PC-3 (cell line): ENCODE data around the gene RAI2. TPM values are rescaled to one million over a fixed set of nuclear protein-coding genes. Genes with fewer than 3 reads are reported as not detected.

ENCODE experiments used
- ATAC-seq: fragments of 200-7000 bp; cut with Tn5 transposase; 2 replicates; pipeline ENCODE4 v1.9.1; 2020; ENCODE audit warnings: mild to moderate bottlenecking, moderate library complexity
- BruUV-seq: library from RNA; stranded (reverse); fragments of 400-500 nt; replicated peaks from 2 replicates; lab custom pipeline; 2021; lab: Mats Ljungman, UMichigan
- CTCF ChIA-PET: fragments of 300-600 bp; sonication (Branson Sonifier 250); formaldehyde crosslinking; loops from one replicate; lab custom pipeline; 2022; ENCODE audit warnings: antibody characterized with exemption; lab: Charles Lee
- POLR2A ChIA-PET: fragments of 300-600 bp; sonication (Branson Sonifier 250); formaldehyde crosslinking; loops from one replicate; lab custom pipeline; 2022; ENCODE audit warnings: antibody characterized with exemption; ENCODE audit not compliant: unreplicated experiment; lab: Charles Lee
- DNase-seq: peaks from one replicate; pipeline ENCODE4 v3.0.0-alpha.2; 2015
- H2AFZ ChIP-seq: fragments of 300-600 bp; sonication (generic); 2 replicates; pipeline ENCODE4 v1.6.0; 2016; ENCODE audit warnings: antibody characterized with exemption, low read length
- H3F3A ChIP-seq: fragments of 300-600 bp; sonication (generic); one replicate; pipeline ENCODE4 v1.6.0; 2017; ENCODE audit warnings: antibody characterized with exemption, low read length, control low read depth, mild to moderate bottlenecking; ENCODE audit not compliant: unreplicated experiment
- H3K27ac ChIP-seq: fragments of 300-600 bp; sonication (generic); 2 replicates; pipeline ENCODE4 v1.5.1; 2016; ENCODE audit warnings: mild to moderate bottlenecking, low read length
- H3K27me3 ChIP-seq: fragments of 300-600 bp; sonication (generic); 2 replicates; pipeline ENCODE4 v1.6.1; 2016; ENCODE audit warnings: low read length, mixed read lengths
- H3K36me3 ChIP-seq: fragments of 300-600 bp; sonication (generic); 2 replicates; pipeline ENCODE4 v1.6.1; 2016; ENCODE audit warnings: low read depth, mixed run types, low read length, mixed read lengths
- H3K4me1 ChIP-seq: fragments of 300-600 bp; sonication (generic); 2 replicates; pipeline ENCODE4 v1.5.1; 2016; ENCODE audit warnings: low read length; ENCODE audit not compliant: insufficient read depth
- H3K4me2 ChIP-seq: fragments of 300-600 bp; sonication (generic); 2 replicates; pipeline ENCODE4 v1.6.0; 2016; ENCODE audit warnings: low read length
- H3K4me3 ChIP-seq: fragments of 300-600 bp; sonication (generic); 2 replicates; pipeline ENCODE4 v1.5.1; 2016; ENCODE audit warnings: mild to moderate bottlenecking, low read length, mixed read lengths
- H3K79me2 ChIP-seq: fragments of 300-600 bp; sonication (generic); 2 replicates; pipeline ENCODE4 v1.6.1; 2017; ENCODE audit warnings: low read length, mixed read lengths
- H3K9ac ChIP-seq: fragments of 300-600 bp; sonication (generic); 2 replicates; pipeline ENCODE4 v1.6.0; 2016; ENCODE audit warnings: mild to moderate bottlenecking, low read length
- H3K9me2 ChIP-seq: fragments of 300-600 bp; sonication (generic); replicated peaks from 2 replicates; pipeline ENCODE4 v1.6.1; 2016; ENCODE audit warnings: mixed run types, low read length, mixed read lengths
- H3K9me3 ChIP-seq: fragments of 300-600 bp; sonication (generic); 2 replicates; pipeline ENCODE4 v1.6.1; 2016; ENCODE audit warnings: low read length, mixed read lengths
- H4K20me1 ChIP-seq: fragments of 300-600 bp; sonication (generic); 2 replicates; pipeline ENCODE4 v1.6.1; 2016; ENCODE audit warnings: low read length, mixed read lengths
- EZH2 ChIP-seq: fragments of 300-600 bp; sonication (generic); IDR thresholded peaks from one replicate; pipeline ENCODE4 v1.6.1; 2017; ENCODE audit warnings: antibody characterized with exemption, mild to moderate bottlenecking, low read length; ENCODE audit not compliant: unreplicated experiment
- EZH2phosphoT487 ChIP-seq: fragments of 300-600 bp; sonication (generic); IDR thresholded peaks from 2 replicates; pipeline ENCODE4 v1.6.1; 2018; ENCODE audit warnings: mild to moderate bottlenecking, antibody characterized with exemption, low read length, borderline replicate concordance
- intact Hi-C: fragments of 100-400 bp; cut with micrococcal nuclease; formaldehyde crosslinking; loops from 2 replicates; pipeline ENCODE4 v1.9.0; 2023
- total RNA-seq: library from RNA; depleted of rRNA; stranded (reverse); fragments of >200 nt; gene quantifications from 2 replicates; pipeline ENCODE4 v1.2.3, GENCODE V29; 2014
- TF ChIP-seq, protein P1 (sequence below): fragments of 300-600 bp; sonication (generic); conservative IDR thresholded peaks from 2 replicates; pipeline ENCODE4 v1.5.1; 2017; ENCODE audit warnings: antibody characterized with exemption, low read depth, mild to moderate bottlenecking, low read length

RAI2 gene
- total RNA-seq, 1 experiment from 2014 or later, result 0.66 TPM

GRCh38 chrX:17882680-17883079 is 21.6 kb upstream of the RAI2 start:
- no peak for TF ChIP-seq EZH2
- no peak for TF ChIP-seq EZH2phosphoT487
- TF ChIP-seq, protein P1, sequence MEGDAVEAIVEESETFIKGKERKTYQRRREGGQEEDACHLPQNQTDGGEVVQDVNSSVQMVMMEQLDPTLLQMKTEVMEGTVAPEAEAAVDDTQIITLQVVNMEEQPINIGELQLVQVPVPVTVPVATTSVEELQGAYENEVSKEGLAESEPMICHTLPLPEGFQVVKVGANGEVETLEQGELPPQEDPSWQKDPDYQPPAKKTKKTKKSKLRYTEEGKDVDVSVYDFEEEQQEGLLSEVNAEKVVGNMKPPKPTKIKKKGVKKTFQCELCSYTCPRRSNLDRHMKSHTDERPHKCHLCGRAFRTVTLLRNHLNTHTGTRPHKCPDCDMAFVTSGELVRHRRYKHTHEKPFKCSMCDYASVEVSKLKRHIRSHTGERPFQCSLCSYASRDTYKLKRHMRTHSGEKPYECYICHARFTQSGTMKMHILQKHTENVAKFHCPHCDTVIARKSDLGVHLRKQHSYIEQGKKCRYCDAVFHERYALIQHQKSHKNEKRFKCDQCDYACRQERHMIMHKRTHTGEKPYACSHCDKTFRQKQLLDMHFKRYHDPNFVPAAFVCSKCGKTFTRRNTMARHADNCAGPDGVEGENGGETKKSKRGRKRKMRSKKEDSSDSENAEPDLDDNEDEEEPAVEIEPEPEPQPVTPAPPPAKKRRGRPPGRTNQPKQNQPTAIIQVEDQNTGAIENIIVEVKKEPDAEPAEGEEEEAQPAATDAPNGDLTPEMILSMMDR, result no peak
- ATAC-seq, result peak; percentile 36
- Histone ChIP-seq H3K9me3 (no peaks in the 10 kb centered on the region), H3K27me3 (no peaks in the 10 kb centered on the region), H3K79me2 (no peaks in the 10 kb centered on the region), H3K9me2 (no peaks in the 10 kb centered on the region), H3K4me3 (no peak overlapping the region), H2AFZ (no peak overlapping the region), H3K4me1 (peaks cover 30% of the 10 kb centered on the region), H3K9ac (no peak overlapping the region), H3K4me2 (0 out of 2 replicates have a peak overlapping the region, but pooled peaks have one; percentile 11), H3K36me3 (no peaks in the 10 kb centered on the region), H4K20me1 (no peaks in the 10 kb centered on the region), H3F3A (no peaks in the 10 kb centered on the region), H3K27ac (no peak overlapping the region)
- POLR2A ChIA-PET, result no interaction called here
- BruUV-seq, result no TSS peak
- CTCF ChIA-PET, result no interaction called here
- intact Hi-C loops, result no loop called here
- DNase-seq, result peak; percentile 70

DNA sequence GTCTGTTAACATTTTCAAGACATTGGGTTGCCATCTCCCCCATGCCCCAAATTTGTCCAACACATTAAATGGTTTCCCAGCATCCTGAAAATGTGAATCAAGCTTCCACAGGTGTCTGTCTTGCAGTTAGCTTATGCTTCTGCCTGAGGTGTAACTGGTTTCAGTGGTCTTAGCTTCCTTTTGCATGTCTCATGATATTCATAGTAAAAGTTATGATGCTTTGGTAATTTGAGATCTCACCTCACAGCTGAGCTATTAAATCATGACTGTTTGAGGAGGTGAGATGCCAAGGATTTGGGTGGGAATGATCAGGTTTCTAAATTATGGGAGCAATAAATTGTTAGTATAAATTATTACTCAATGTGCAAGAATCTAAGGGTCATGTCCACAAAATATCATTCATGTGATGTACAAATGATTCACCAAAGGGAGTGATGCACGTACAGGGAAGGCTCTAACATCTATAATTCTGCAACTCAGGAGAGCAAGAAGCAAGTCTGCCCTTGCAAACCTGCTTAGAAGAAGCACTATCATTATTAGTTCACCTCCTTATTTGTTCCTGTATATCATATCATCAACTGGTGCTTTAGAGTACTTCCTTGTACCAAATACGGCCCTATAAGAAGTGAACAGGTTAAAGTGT is 17.1 kb upstream of the RAI2 start:
- no TSS peak for BruUV-seq
- Histone ChIP-seq H3K79me2 (no peaks in the 10 kb centered on the region), H3K9ac (peak overlapping the region; percentile 11; the same call in 1 of the 2 replicates), H3K4me1 (peaks cover 53% of the 10 kb centered on the region), H3K4me3 (no peak overlapping the region), H3K27ac (peak overlapping the region; percentile 77), H3K4me2 (peak overlapping the region; percentile 59), H3F3A (no peaks in the 10 kb centered on the region), H3K9me2 (no peaks in the 10 kb centered on the region), H3K36me3 (no peaks in the 10 kb centered on the region), H4K20me1 (no peaks in the 10 kb centered on the region), H3K9me3 (no peaks in the 10 kb centered on the region), H3K27me3 (no peaks in the 10 kb centered on the region), H2AFZ (no peak overlapping the region)
- ChIA-PET CTCF (interaction anchor here (0.6 to 1.0 kb wide), 2 partner anchors 9 to 90 kb away, joined by 3 to 4 read pairs; no protein-coding TSS in a partner anchor), POLR2A (interaction anchor here (0.7 kb wide), 2 partner anchors 91 to 1467 kb away, joined by 3 read pairs; no protein-coding TSS in a partner anchor)
- TF ChIP-seq, protein P1, result no peak
- no peak for TF ChIP-seq EZH2
- no peak for TF ChIP-seq EZH2phosphoT487
- DNase-seq (peak; percentile 91), ATAC-seq (peak; percentile 89)
- intact Hi-C loops, result loop anchor here (2.0 to 5.0 kb wide), 3 partner anchors 55 to 181 kb away; no protein-coding TSS in a partner anchor

DNA sequence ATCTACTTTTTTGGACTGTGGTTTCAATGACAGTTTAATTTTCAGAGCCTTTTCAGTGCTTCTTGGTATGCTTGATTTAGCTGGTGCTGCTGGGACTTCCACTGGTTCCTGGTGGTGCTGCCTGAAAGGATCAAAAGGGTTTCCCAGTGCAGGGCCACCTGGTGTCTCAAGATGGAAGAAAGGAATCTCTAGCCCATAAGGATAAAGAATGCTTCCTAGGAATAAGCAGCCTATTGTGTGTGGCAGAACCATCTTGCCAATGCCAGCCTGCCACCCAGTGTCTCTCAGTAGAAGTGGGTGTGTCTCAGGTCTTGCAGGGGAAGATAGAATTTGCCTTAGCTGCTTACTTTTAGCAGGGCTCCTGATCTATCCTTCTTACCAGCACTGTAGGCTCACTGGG is 15.0 kb upstream of the RAI2 start:
- ATAC-seq (peak; percentile 8; the same call in 1 of the 2 replicates), DNase-seq (peak; percentile 43)
- H3K9me2 ChIP-seq, result no peaks in the 10 kb centered on the region
- H3K79me2 ChIP-seq, result no peaks in the 10 kb centered on the region
- no peaks in the 10 kb centered on the region for H3K27me3 ChIP-seq
- CTCF ChIA-PET, result no interaction called here
- no peaks in the 10 kb centered on the region for H3F3A ChIP-seq
- H3K4me2 ChIP-seq, result no peak overlapping the region
- intact Hi-C loops, result loop anchor here (5.0 kb wide), 2 partner anchors 89 to 179 kb away; no protein-coding TSS in a partner anchor
- no peaks in the 10 kb centered on the region for H3K36me3 ChIP-seq
- no peak overlapping the region for H3K9ac ChIP-seq
- H4K20me1 ChIP-seq, result no peaks in the 10 kb centered on the region
- BruUV-seq, result no TSS peak
- H3K4me1 ChIP-seq, result peaks cover 41% of the 10 kb centered on the region
- POLR2A ChIA-PET, result no interaction called here
- TF ChIP-seq EZH2phosphoT487, result no peak
- TF ChIP-seq EZH2, result no peak
- TF ChIP-seq, protein P1, result 0 out of 2 replicates have a peak, but pooled peaks have one; percentile 19
- H3K4me3 ChIP-seq, result no peak overlapping the region
- no peaks in the 10 kb centered on the region for H3K9me3 ChIP-seq
- H2AFZ ChIP-seq, result no peak overlapping the region
- H3K27ac ChIP-seq, result no peak overlapping the region
